Esophagus muscularis mucosa (tissue), 4 donors: Measurements from ENCODE around the gene RARB. TPM values are rescaled to one million over a fixed set of nuclear protein-coding genes. Genes with fewer than 3 reads are reported as not detected.

Experiments
- DNase-seq: peaks from one replicate; pipeline ENCODE4 v3.0.0-alpha.2; 2017; ENCODE audit errors: extremely low spot score
- H3K27ac ChIP-seq, 4 donors: fragments of 200-600 bp; sonication (generic); replicated peaks in 1 of 4; 1 replicate in 3 of 4; 2 replicates in 1 of 4; pipeline ENCODE4 v1.5.1; 2016 to 2019; ENCODE audit warnings: mild to moderate bottlenecking in 1 of 4
- H3K27me3 ChIP-seq, 4 donors: fragments of 200-600 bp; sonication (generic); one replicate each; pipeline versions ENCODE4 v1.5.1 to v1.6.0; 2016 to 2019
- H3K36me3 ChIP-seq, 4 donors: fragments of 200-600 bp; sonication (generic); one replicate each; pipeline ENCODE4 v1.5.1; 2016 to 2019
- H3K4me1 ChIP-seq, 4 donors: fragments of 200-600 bp; sonication (generic); one replicate each; pipeline ENCODE4 v1.5.1; 2016 to 2019
- H3K4me3 ChIP-seq, 4 donors: fragments of 200-600 bp; sonication (generic); 1 replicate in 2 of 4; 2 replicates in 2 of 4; pipeline ENCODE4 v1.5.1; 2016 to 2019; ENCODE audit warnings: mild to moderate bottlenecking in 4 of 4, moderate library complexity in 1 of 4
- H3K9me3 ChIP-seq, 4 donors: fragments of 200-600 bp; sonication (generic); 1 replicate in 3 of 4; 2 replicates in 1 of 4; pipeline ENCODE4 v1.5.1; 2016 to 2019
- CTCF ChIP-seq, 3 experiments: fragments of 200-600 bp in 2 of 3; fragments of 450-650 bp in 1 of 3; sonication (generic) in 2 of 3; IDR thresholded peaks; one replicate each; pipeline ENCODE4 v1.5.1; 2017 to 2019; ENCODE audit warnings: antibody characterized with exemption in 3 of 3, mild to moderate bottlenecking in 2 of 3, moderate library complexity in 1 of 3
- EP300 ChIP-seq: sonication (generic); formaldehyde crosslinking; IDR thresholded peaks from one replicate; pipeline ENCODE4 v1.6.1; 2017; ENCODE audit warnings: antibody characterized with exemption
- POLR2A ChIP-seq: fragments of 450-650 bp; IDR thresholded peaks from one replicate; pipeline ENCODE4 v1.6.1; 2017; ENCODE audit warnings: antibody characterized with exemption, moderate library complexity, mild to moderate bottlenecking, low read depth
- POLR2AphosphoS5 ChIP-seq, 2 donors: sonication (generic); formaldehyde crosslinking; IDR thresholded peaks; one replicate each; pipeline ENCODE4 v1.6.1; 2017; ENCODE audit warnings: antibody characterized with exemption in 2 of 2
- WGBS: methylation state at CpG from one replicate; pipeline ENCODE4 v1.1.5; 2018; 5-methylcytosine and 5-hydroxymethylcytosine counted together
- intact Hi-C: fragments of 100-400 bp; cut with DNase I; formaldehyde crosslinking; loops from one replicate; pipeline ENCODE4 v1.15.1; 2023
- small RNA-seq, 3 donors: library from RNA; depleted of rRNA; stranded (forward); fragments of <200 nt; gene quantifications; one replicate each; pipeline ENCODE3, GENCODE V24; 2016
- total RNA-seq, 4 donors: library from RNA; depleted of rRNA; stranded (reverse); fragments of >200 nt; gene quantifications; one replicate each; pipeline versions ENCODE4 v1.1.0 to v1.2.1, GENCODE V29; 2016

Gene RARB
- total RNA-seq, 4 donors from 2014 or later = 29.2 to 51.9 (median 40.9) TPM

GRCh38 chr3:25631989-25632388 lies 203.9 kb downstream of the RARB start:
- no peak overlapping the region for H3K4me3 ChIP-seq
- DNase-seq = no peak
- H3K9me3 ChIP-seq = no peaks in the 10 kb centered on the region
- H3K4me1 ChIP-seq = peaks cover 0 to 7% (median 4%) of the 10 kb centered on the region in 4 donors
- intact Hi-C loops = no loop called here
- no peaks in the 10 kb centered on the region for H3K27me3 ChIP-seq
- 93% methylated on average over 1 of the region's 1 CpG for WGBS
- peaks cover 18 to 90% (median 55%) of the 10 kb centered on the region in 4 donors for H3K36me3 ChIP-seq
- H3K27ac ChIP-seq = no peak overlapping the region
- TF ChIP-seq CTCF (IDR thresholded peaks at IDR 0.05) = no peak
- no peak for TF ChIP-seq POLR2A
- no peak for TF ChIP-seq POLR2AphosphoS5 (IDR thresholded peaks at IDR 0.05)
- TF ChIP-seq EP300 = no peak

GRCh38 chr3:25633919-25634318 lies 205.9 kb downstream of the RARB start:
- H3K27me3 ChIP-seq = no peaks in the 10 kb centered on the region
- H3K27ac ChIP-seq = no peak overlapping the region
- no peak for DNase-seq
- peaks cover 4 to 75% (median 45%) of the 10 kb centered on the region in 4 donors for H3K36me3 ChIP-seq
- no peaks in the 10 kb centered on the region for H3K9me3 ChIP-seq
- H3K4me1 ChIP-seq = peaks cover 0 to 11% (median 4%) of the 10 kb centered on the region in 4 donors
- 90% methylated on average over 3 of the region's 3 CpGs for WGBS
- intact Hi-C loops = no loop called here
- TF ChIP-seq EP300 (no peak), POLR2A (no peak), POLR2AphosphoS5 (IDR thresholded peaks at IDR 0.05) (no peak), CTCF (IDR thresholded peaks at IDR 0.05) (no peak)
- H3K4me3 ChIP-seq = no peak overlapping the region

DNA sequence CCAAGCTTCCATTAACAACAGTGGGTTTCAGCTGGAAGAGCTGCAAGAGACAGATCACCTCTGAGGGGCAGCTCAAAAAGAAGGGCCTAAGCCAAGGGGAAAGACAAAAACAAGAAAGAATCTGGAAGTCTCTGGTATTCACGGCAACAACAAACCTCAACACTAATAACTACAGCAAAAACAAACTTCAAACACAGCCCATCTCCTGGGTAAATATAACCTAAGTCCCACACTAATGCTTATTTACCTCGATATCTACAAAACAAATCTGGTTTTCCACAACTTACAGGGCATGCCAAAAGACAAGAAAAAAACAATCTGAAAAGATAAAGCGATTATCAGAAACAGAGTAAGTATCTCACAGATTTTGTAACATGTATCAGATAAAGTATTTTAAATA lies 207.0 kb downstream of the RARB start:
- DNase-seq = no peak
- 91% methylated on average over 3 of the region's 3 CpGs for WGBS
- no peak for TF ChIP-seq CTCF (IDR thresholded peaks at IDR 0.05)
- no peak for TF ChIP-seq EP300
- TF ChIP-seq POLR2A = no peak
- TF ChIP-seq POLR2AphosphoS5 (IDR thresholded peaks at IDR 0.05) = no peak
- Histone ChIP-seq H3K36me3 (peaks cover 3 to 64% (median 35%) of the 10 kb centered on the region in 4 donors), H3K9me3 (no peaks in the 10 kb centered on the region), H3K27me3 (no peaks in the 10 kb centered on the region), H3K27ac (no peak overlapping the region), H3K4me1 (peaks cover 0 to 11% (median 4%) of the 10 kb centered on the region in 4 donors), H3K4me3 (no peak overlapping the region)
- intact Hi-C loops = no loop called here

Small RNA genes within 50 kb of the gene (small RNA-seq; reads per million reads assigned to genes)
- gene RF01161 (0 reads per million in 3 donors), gene RF02271 (0 reads per million in 3 donors)

Other genes starting within 250 kb of the RARB start
- gene TOP2B, start 236.6 kb downstream of the RARB start, total RNA-seq = 100 to 1,000 TPM in 3 of 4 donors, 10 to 100 TPM in 1; 87.1 to 115 (median 107) TPM